ENCODE data around the gene FMN2.

FMN2 gene

DNA sequence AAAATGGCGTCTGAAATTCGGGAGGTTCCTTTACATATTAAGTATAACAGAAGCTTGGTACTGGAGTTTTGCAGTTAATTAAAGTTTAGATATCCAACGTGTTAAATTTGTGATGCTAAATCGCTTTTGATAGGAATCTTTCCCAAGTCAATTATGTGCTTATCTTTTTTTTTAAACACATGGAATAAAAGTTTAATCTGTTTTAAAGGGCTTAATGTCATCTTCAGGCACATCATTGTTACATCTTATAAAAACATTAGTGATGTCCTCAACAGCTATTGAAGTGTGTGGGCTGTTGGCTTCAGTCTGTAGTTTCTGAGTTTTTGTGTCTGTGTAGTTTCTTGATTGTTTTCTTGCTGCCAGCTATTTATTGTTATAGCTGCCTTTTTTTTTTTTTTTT, 5.3 kb downstream of the FMN2 start:
- no peak for TF ChIP-seq SPI1 (IDR thresholded peaks at IDR 0.05; ENCODE audit: borderline replicate concordance, low read depth)
- TF ChIP-seq, protein P1, sequence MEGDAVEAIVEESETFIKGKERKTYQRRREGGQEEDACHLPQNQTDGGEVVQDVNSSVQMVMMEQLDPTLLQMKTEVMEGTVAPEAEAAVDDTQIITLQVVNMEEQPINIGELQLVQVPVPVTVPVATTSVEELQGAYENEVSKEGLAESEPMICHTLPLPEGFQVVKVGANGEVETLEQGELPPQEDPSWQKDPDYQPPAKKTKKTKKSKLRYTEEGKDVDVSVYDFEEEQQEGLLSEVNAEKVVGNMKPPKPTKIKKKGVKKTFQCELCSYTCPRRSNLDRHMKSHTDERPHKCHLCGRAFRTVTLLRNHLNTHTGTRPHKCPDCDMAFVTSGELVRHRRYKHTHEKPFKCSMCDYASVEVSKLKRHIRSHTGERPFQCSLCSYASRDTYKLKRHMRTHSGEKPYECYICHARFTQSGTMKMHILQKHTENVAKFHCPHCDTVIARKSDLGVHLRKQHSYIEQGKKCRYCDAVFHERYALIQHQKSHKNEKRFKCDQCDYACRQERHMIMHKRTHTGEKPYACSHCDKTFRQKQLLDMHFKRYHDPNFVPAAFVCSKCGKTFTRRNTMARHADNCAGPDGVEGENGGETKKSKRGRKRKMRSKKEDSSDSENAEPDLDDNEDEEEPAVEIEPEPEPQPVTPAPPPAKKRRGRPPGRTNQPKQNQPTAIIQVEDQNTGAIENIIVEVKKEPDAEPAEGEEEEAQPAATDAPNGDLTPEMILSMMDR (IDR thresholded peaks at IDR 0.05; ENCODE audit: insufficient read depth, low read length) = no peak
- TF ChIP-seq POLR2AphosphoS5 (IDR thresholded peaks at IDR 0.05; ENCODE audit: low read depth) = no peak
- TF ChIP-seq, protein P2, sequence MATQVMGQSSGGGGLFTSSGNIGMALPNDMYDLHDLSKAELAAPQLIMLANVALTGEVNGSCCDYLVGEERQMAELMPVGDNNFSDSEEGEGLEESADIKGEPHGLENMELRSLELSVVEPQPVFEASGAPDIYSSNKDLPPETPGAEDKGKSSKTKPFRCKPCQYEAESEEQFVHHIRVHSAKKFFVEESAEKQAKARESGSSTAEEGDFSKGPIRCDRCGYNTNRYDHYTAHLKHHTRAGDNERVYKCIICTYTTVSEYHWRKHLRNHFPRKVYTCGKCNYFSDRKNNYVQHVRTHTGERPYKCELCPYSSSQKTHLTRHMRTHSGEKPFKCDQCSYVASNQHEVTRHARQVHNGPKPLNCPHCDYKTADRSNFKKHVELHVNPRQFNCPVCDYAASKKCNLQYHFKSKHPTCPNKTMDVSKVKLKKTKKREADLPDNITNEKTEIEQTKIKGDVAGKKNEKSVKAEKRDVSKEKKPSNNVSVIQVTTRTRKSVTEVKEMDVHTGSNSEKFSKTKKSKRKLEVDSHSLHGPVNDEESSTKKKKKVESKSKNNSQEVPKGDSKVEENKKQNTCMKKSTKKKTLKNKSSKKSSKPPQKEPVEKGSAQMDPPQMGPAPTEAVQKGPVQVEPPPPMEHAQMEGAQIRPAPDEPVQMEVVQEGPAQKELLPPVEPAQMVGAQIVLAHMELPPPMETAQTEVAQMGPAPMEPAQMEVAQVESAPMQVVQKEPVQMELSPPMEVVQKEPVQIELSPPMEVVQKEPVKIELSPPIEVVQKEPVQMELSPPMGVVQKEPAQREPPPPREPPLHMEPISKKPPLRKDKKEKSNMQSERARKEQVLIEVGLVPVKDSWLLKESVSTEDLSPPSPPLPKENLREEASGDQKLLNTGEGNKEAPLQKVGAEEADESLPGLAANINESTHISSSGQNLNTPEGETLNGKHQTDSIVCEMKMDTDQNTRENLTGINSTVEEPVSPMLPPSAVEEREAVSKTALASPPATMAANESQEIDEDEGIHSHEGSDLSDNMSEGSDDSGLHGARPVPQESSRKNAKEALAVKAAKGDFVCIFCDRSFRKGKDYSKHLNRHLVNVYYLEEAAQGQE (IDR thresholded peaks at IDR 0.05; ENCODE audit: insufficient replicate concordance, low read depth) = no peak
- no peak for TF ChIP-seq GABPA (IDR thresholded peaks at IDR 0.05; ENCODE audit: low read depth)
- Histone ChIP-seq H3K27ac (replicated peaks) (no peak overlapping the region), H3K4me3 (replicated peaks; ENCODE audit: insufficient read depth, low read length) (no peak overlapping the region), H3K27me3 (ENCODE audit: insufficient read depth, poor library complexity, severe bottlenecking) (peaks cover 5% of the 10 kb centered on the region)
- no peak for DNase-seq (ENCODE audit: low read depth in 1 of 2, low spot score in 1 of 2)

DNA sequence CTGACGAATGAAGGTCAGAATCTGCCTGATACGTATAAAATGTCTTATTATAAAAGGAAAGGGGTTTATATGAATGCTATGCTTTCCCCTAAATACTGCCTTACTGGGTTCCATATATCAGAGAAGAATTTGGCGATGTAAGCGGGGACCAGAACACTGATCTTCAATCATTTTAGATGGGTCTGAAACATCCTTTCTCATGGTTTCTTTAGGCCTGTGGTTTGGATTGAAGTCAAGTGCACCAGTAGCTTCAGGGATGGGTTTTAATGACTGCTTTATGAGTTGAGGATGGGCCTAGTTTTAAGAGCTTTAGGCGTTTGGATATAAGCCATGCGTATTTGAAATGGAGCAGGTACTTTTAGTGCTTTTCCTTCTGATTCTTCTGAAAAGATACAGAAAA, 6.9 kb downstream of the FMN2 start:
- H3K4me3 ChIP-seq (replicated peaks; ENCODE audit: insufficient read depth, low read length) = no peak overlapping the region
- no peaks in the 10 kb centered on the region for H3K27me3 ChIP-seq (ENCODE audit: insufficient read depth, poor library complexity, severe bottlenecking)
- H3K27ac ChIP-seq (replicated peaks) = no peak overlapping the region
- no peak for DNase-seq (ENCODE audit: low read depth in 1 of 2, low spot score in 1 of 2)
- no peak for TF ChIP-seq SPI1 (IDR thresholded peaks at IDR 0.05; ENCODE audit: borderline replicate concordance, low read depth)
- TF ChIP-seq, protein P2 (IDR thresholded peaks at IDR 0.05; ENCODE audit: insufficient replicate concordance, low read depth) = no peak
- TF ChIP-seq POLR2AphosphoS5 (IDR thresholded peaks at IDR 0.05; ENCODE audit: low read depth) = no peak
- TF ChIP-seq GABPA (IDR thresholded peaks at IDR 0.05; ENCODE audit: low read depth) = no peak
- TF ChIP-seq, protein P1 (IDR thresholded peaks at IDR 0.05; ENCODE audit: insufficient read depth, low read length) = no peak

DNA sequence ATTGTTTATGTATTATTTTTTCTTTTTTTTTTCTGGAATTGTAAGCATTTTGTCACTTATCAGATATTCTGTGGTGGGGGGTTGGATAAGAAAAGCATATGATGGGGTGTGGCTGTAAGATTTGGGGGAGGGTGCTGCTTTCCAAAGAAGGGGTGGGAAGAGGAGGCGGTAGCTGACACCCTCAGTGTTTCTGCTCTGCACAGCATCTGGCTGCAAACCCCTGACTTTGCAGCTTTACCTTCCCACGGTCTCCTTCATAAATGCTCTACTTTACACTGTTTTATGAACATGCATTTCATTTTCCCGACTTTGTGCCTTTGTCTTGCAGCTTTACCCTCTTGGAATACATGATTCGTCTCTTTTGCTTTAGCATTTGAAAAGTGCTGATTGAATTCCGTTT, 7.6 kb downstream of the FMN2 start:
- no peak for TF ChIP-seq SPI1 (IDR thresholded peaks at IDR 0.05; ENCODE audit: borderline replicate concordance, low read depth)
- TF ChIP-seq, protein P2 (IDR thresholded peaks at IDR 0.05; ENCODE audit: insufficient replicate concordance, low read depth) = no peak
- TF ChIP-seq, protein P1 (IDR thresholded peaks at IDR 0.05; ENCODE audit: insufficient read depth, low read length) = no peak
- TF ChIP-seq POLR2AphosphoS5 (IDR thresholded peaks at IDR 0.05; ENCODE audit: low read depth) = no peak
- no peak for TF ChIP-seq GABPA (IDR thresholded peaks at IDR 0.05; ENCODE audit: low read depth)
- H3K27me3 ChIP-seq (ENCODE audit: insufficient read depth, poor library complexity, severe bottlenecking) = no peaks in the 10 kb centered on the region
- H3K4me3 ChIP-seq (replicated peaks; ENCODE audit: insufficient read depth, low read length) = no peak overlapping the region
- H3K27ac ChIP-seq (replicated peaks) = no peak overlapping the region
- no peak for DNase-seq (ENCODE audit: low read depth in 1 of 2, low spot score in 1 of 2)
